IMR-90 (cell line): ENCODE measurements around the gene SART1. TPM values are rescaled to one million over a fixed set of nuclear protein-coding genes. Genes with fewer than 3 reads are reported as not detected.

Experiments used
- ATAC-seq: fragments of 200-7000 bp; cut with Tn5 transposase; 2 replicates; pipeline ENCODE4 v1.9.1; 2020; ENCODE audit warnings: low read depth, mild to moderate bottlenecking, moderate library complexity
- BruUV-seq: library from RNA; stranded (reverse); fragments of 400-500 nt; replicated peaks from 2 replicates; lab custom pipeline; 2021; lab: Mats Ljungman, UMichigan
- CTCF ChIA-PET: fragments of 300-600 bp; formaldehyde crosslinking; extraction: SDS; loops from one replicate; lab custom pipeline; 2021; ENCODE audit warnings: antibody characterized with exemption; lab: Yijun Ruan, JAX
- POLR2A ChIA-PET: fragments of 300-600 bp; sonication (Branson Sonifier 250); formaldehyde crosslinking; loops from one replicate; lab custom pipeline; 2022; ENCODE audit warnings: antibody characterized with exemption; ENCODE audit not compliant: unreplicated experiment; lab: Charles Lee
- DNase-seq: peaks from one replicate; pipeline ENCODE4 v3.0.0; 2013
- H2AFZ ChIP-seq: replicated peaks from 2 replicates; pipeline ENCODE3; 2013; ENCODE audit warnings: low read length, mild to moderate bottlenecking; ENCODE audit not compliant: poor library complexity
- H2AK5ac ChIP-seq: 2 replicates; pipeline ENCODE4 v1.6.1; 2013; ENCODE audit warnings: low read depth, low read length, inconsistent platforms
- H2AK9ac ChIP-seq: replicated peaks from 2 replicates; pipeline ENCODE3; 2013; ENCODE audit warnings: mild to moderate bottlenecking, low read depth, low read length, moderate library complexity; ENCODE audit not compliant: poor library complexity
- H2BK120ac ChIP-seq: 2 replicates; pipeline ENCODE4 v1.6.1; 2013; ENCODE audit warnings: low read depth, low read length, inconsistent platforms
- H2BK15ac ChIP-seq: 3 replicates; pipeline ENCODE4 v1.6.1; 2013; ENCODE audit warnings: low read depth, low read length, inconsistent platforms
- H2BK20ac ChIP-seq: 2 replicates; pipeline ENCODE4 v1.6.1; 2013; ENCODE audit warnings: low read depth, mild to moderate bottlenecking, inconsistent platforms, low read length, moderate library complexity
- H2BK5ac ChIP-seq: 2 replicates; pipeline ENCODE4 v1.6.1; 2013; ENCODE audit warnings: mild to moderate bottlenecking, low read depth, low read length, inconsistent platforms; ENCODE audit not compliant: poor library complexity, severe bottlenecking
- H3K14ac ChIP-seq: replicated peaks from 2 replicates; pipeline ENCODE4 v1.6.1; 2013; ENCODE audit warnings: low read depth, low read length, inconsistent platforms
- H3K18ac ChIP-seq: 2 replicates; pipeline ENCODE4 v1.6.1; 2013; ENCODE audit warnings: low read depth, low read length, control low read depth
- H3K23ac ChIP-seq: 2 replicates; pipeline ENCODE4 v1.6.1; 2013; ENCODE audit warnings: low read depth, low read length, inconsistent platforms
- H3K27ac ChIP-seq: 2 replicates; pipeline ENCODE4 v1.5.1; 2013; ENCODE audit warnings: mild to moderate bottlenecking, control low read depth, low read length; ENCODE audit not compliant: insufficient read depth
- H3K27me3 ChIP-seq: 2 replicates; pipeline ENCODE4 v1.6.1; 2013; ENCODE audit warnings: low read length; ENCODE audit not compliant: control insufficient read depth, insufficient read depth
- H3K36me3 ChIP-seq: 2 replicates; pipeline ENCODE4 v1.6.1; 2013; ENCODE audit warnings: low read length, mixed read lengths; ENCODE audit not compliant: control insufficient read depth, insufficient read depth
- H3K4ac ChIP-seq: 2 replicates; pipeline ENCODE4 v1.6.1; 2013; ENCODE audit warnings: low read depth, low read length, inconsistent platforms
- H3K4me1 ChIP-seq: 2 replicates; pipeline ENCODE4 v1.6.1; 2013; ENCODE audit warnings: low read length, mixed read lengths; ENCODE audit not compliant: control insufficient read depth, insufficient read depth
- H3K4me2 ChIP-seq: 2 replicates; pipeline ENCODE4 v1.6.1; 2013; ENCODE audit warnings: low read depth, mild to moderate bottlenecking, control low read depth, low read length, moderate library complexity
- H3K4me3 ChIP-seq: 2 replicates; pipeline ENCODE4 v1.5.1; 2013; ENCODE audit warnings: low read depth, mild to moderate bottlenecking, control low read depth, low read length, moderate library complexity; ENCODE audit not compliant: insufficient read depth
- H3K56ac ChIP-seq: 2 replicates; pipeline ENCODE4 v1.6.1; 2013; ENCODE audit warnings: low read length, inconsistent platforms; ENCODE audit not compliant: insufficient read depth; ENCODE audit errors: extremely low read depth
- H3K79me1 ChIP-seq, 2 experiments: 2 replicates each; pipeline ENCODE4 v1.6.1; 2013; ENCODE audit warnings: low read length in 2 of 2, inconsistent platforms in 1 of 2, low read depth in 1 of 2
- H3K9ac ChIP-seq: 2 replicates; pipeline ENCODE4 v1.6.1; 2013; ENCODE audit warnings: low read depth, low read length, control low read depth
- H3K9me1 ChIP-seq: 2 replicates; pipeline ENCODE4 v1.6.1; 2013; ENCODE audit warnings: low read length, inconsistent platforms; ENCODE audit not compliant: insufficient read depth
- H3K9me3 ChIP-seq: 2 replicates; pipeline ENCODE4 v1.6.1; 2013; ENCODE audit warnings: low read length; ENCODE audit not compliant: control insufficient read depth, insufficient read depth
- H4K20me1 ChIP-seq: 2 replicates; pipeline ENCODE4 v1.6.1; 2013; ENCODE audit warnings: low read length, inconsistent platforms; ENCODE audit not compliant: insufficient read depth
- H4K5ac ChIP-seq: 2 replicates; pipeline ENCODE4 v1.6.1; 2013; ENCODE audit warnings: mild to moderate bottlenecking, low read depth, low read length, control low read depth
- H4K8ac ChIP-seq, 2 experiments: 2 replicates each; pipeline ENCODE4 v1.6.1; 2013; ENCODE audit warnings: low read depth in 2 of 2, low read length in 2 of 2, control low read depth in 1 of 2, inconsistent platforms in 1 of 2
- H4K91ac ChIP-seq: 2 replicates; pipeline ENCODE4 v1.6.1; 2013; ENCODE audit warnings: low read depth, low read length, inconsistent platforms; ENCODE audit not compliant: insufficient read depth
- BHLHE40 ChIP-seq: fragments of 150-350 bp; IDR thresholded peaks from 2 replicates; pipeline ENCODE4 v1.6.1; 2016; ENCODE audit warnings: mild to moderate bottlenecking, low read depth, low read length
- CEBPB ChIP-seq: IDR thresholded peaks from 2 replicates; pipeline ENCODE4 v1.6.1; 2012; ENCODE audit warnings: low read depth, low read length, improper control_type of control experiment
- CHD1 ChIP-seq: IDR thresholded peaks from 2 replicates; pipeline ENCODE4 v1.6.1; 2012; ENCODE audit warnings: low read depth, low read length, improper control_type of control experiment
- FOS ChIP-seq: fragments of 150-350 bp; IDR thresholded peaks from 2 replicates; pipeline ENCODE4 v1.6.1; 2016; ENCODE audit warnings: low read depth, low read length
- MAFK ChIP-seq: IDR thresholded peaks from 2 replicates; pipeline ENCODE4 v1.6.1; 2012; ENCODE audit warnings: low read depth, low read length, improper control_type of control experiment
- MAZ ChIP-seq: IDR thresholded peaks from 2 replicates; pipeline ENCODE4 v1.6.1; 2012; ENCODE audit warnings: low read depth, mild to moderate bottlenecking, low read length, improper control_type of control experiment, moderate library complexity, borderline replicate concordance
- MXI1 ChIP-seq: IDR thresholded peaks from 2 replicates; pipeline ENCODE4 v1.6.1; 2012; ENCODE audit warnings: low read depth, mild to moderate bottlenecking, low read length, moderate library complexity, borderline replicate concordance
- NFE2L2 ChIP-seq: fragments of 150-350 bp; IDR thresholded peaks from 2 replicates; pipeline ENCODE4 v1.6.1; 2016; ENCODE audit warnings: low read depth, mild to moderate bottlenecking, low read length
- POLR2A ChIP-seq: IDR thresholded peaks from 2 replicates; pipeline ENCODE4 v1.6.1; 2012; ENCODE audit warnings: mild to moderate bottlenecking, low read depth, low read length
- RAD21 ChIP-seq: IDR thresholded peaks from 2 replicates; pipeline ENCODE4 v1.6.1; 2012; ENCODE audit warnings: low read length, improper control_type of control experiment
- RCOR1 ChIP-seq: IDR thresholded peaks from 2 replicates; pipeline ENCODE4 v1.6.1; 2012; ENCODE audit warnings: mild to moderate bottlenecking, low read length, improper control_type of control experiment; ENCODE audit not compliant: insufficient replicate concordance
- SMC3 ChIP-seq: fragments of 150-350 bp; IDR thresholded peaks from 2 replicates; pipeline ENCODE4 v1.6.1; 2016; ENCODE audit warnings: low read depth, mild to moderate bottlenecking, antibody characterized with exemption, low read length, moderate library complexity
- WGBS, 2 experiments: methylation state at CpG; one replicate each; pipeline versions ENCODE4 v1.1.5 to v1.1.7; 2013; ENCODE audit warnings: missing lambda C conversion rate in 2 of 2; ENCODE audit not compliant: insufficient read length in 1 of 2; ENCODE audit errors: extremely low coverage in 2 of 2; 5-methylcytosine and 5-hydroxymethylcytosine counted together
- dilution Hi-C: fragments of 300-500 bp; cut with HindIII; formaldehyde crosslinking; loops from one replicate; pipeline ENCODE4 v1.14.3; 2018; ENCODE audit warnings: low sequenced_read_pairs; ENCODE audit not compliant: unreplicated experiment
- in situ Hi-C: fragments of 300-500 bp; cut with MboI; formaldehyde crosslinking; loops from 3 replicates; pipeline ENCODE4 v1.14.3; 2019; ENCODE audit warnings: low sequenced_read_pairs, inconsistent platforms, mixed read lengths
- intact Hi-C: fragments of 100-400 bp; cut with micrococcal nuclease; formaldehyde crosslinking; loops from 2 replicates; pipeline ENCODE4 v1.10.0; 2022
- polyA plus RNA-seq, 3 experiments: library from polyadenylated mRNA; depleted of rRNA; stranded (reverse); fragments of >200 nt; gene quantifications; 2 replicates each; pipeline ENCODE4 v1.2.3, GENCODE V29; 2012; ENCODE audit warnings: low replicate concordance in 1 of 3
- total RNA-seq: library from RNA; depleted of rRNA; stranded (reverse); fragments of >200 nt; gene quantifications from 2 replicates; pipeline ENCODE4 v1.2.3, GENCODE V29; 2012
- TF ChIP-seq, protein P1 (sequence below): fragments of 150-350 bp; IDR thresholded peaks from 2 replicates; pipeline ENCODE4 v1.6.1; 2017; ENCODE audit warnings: mild to moderate bottlenecking, antibody characterized with exemption, low read length, low read depth
- TF ChIP-seq, protein P2 (sequence below): fragments of 150-350 bp; IDR thresholded peaks from 2 replicates; pipeline ENCODE4 v1.6.1; 2016; ENCODE audit warnings: low read depth, mild to moderate bottlenecking, low read length, moderate library complexity, borderline replicate concordance

SART1 gene
- total and polyA plus RNA-seq, 2 of the 4 experiments (the other 2 are of a cell fraction) = 25.5 to 43.5 TPM

DNA sequence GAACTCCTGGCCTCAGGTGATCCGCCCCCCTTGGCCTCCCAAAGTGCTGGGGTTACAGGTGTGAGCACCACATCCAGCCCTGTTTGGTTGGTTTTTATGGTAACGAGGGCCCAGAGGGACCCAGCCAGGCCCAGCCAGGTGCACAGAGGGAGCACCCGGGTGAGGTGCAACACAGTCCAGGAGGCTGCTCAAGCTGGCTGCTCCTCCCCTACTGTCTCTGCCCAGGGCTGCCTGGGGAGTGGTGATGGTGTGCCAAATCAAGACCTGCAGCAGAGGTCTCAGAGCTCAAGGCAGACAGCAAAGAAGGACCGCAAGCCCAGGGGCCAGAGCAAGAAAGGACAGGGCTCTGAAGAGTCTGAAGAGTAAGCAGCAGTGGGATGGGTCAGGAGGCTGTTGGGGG, 14.9 kb upstream of the SART1 start:
- CTCF ChIA-PET = no interaction called here
- H3K18ac ChIP-seq = no peak overlapping the region
- H3K9ac ChIP-seq = no peak overlapping the region
- dilution Hi-C loops = no loop called here
- no peak overlapping the region for H2BK15ac ChIP-seq
- no peak overlapping the region for H3K4me3 ChIP-seq
- H2AK5ac ChIP-seq = no peak overlapping the region
- H3K4me1 ChIP-seq = peaks cover 1% of the 10 kb centered on the region
- intact Hi-C loops = no loop called here
- TF ChIP-seq, protein P1, sequence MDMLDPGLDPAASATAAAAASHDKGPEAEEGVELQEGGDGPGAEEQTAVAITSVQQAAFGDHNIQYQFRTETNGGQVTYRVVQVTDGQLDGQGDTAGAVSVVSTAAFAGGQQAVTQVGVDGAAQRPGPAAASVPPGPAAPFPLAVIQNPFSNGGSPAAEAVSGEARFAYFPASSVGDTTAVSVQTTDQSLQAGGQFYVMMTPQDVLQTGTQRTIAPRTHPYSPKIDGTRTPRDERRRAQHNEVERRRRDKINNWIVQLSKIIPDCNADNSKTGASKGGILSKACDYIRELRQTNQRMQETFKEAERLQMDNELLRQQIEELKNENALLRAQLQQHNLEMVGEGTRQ = no peak
- TF ChIP-seq RCOR1 = no peak
- no peak for TF ChIP-seq CHD1
- TF ChIP-seq MAZ = no peak
- no peak for TF ChIP-seq MAFK
- no peak for TF ChIP-seq BHLHE40
- TF ChIP-seq SMC3 = no peak
- no peak for TF ChIP-seq MXI1
- no peak for TF ChIP-seq FOS
- TF ChIP-seq NFE2L2 = no peak
- TF ChIP-seq POLR2A = no peak
- TF ChIP-seq CEBPB = no peak
- TF ChIP-seq, protein P2, sequence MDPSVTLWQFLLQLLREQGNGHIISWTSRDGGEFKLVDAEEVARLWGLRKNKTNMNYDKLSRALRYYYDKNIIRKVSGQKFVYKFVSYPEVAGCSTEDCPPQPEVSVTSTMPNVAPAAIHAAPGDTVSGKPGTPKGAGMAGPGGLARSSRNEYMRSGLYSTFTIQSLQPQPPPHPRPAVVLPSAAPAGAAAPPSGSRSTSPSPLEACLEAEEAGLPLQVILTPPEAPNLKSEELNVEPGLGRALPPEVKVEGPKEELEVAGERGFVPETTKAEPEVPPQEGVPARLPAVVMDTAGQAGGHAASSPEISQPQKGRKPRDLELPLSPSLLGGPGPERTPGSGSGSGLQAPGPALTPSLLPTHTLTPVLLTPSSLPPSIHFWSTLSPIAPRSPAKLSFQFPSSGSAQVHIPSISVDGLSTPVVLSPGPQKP = no peak
- TF ChIP-seq RAD21 = no peak
- no peak overlapping the region for H4K91ac ChIP-seq
- H3K27me3 ChIP-seq = peaks cover 3% of the 10 kb centered on the region; the same call in 1 of the 2 replicates
- no peak overlapping the region for H3K4me2 ChIP-seq
- BruUV-seq = no TSS peak
- no peaks in the 10 kb centered on the region for H3K9me3 ChIP-seq
- H2AFZ ChIP-seq = peak overlapping the region; percentile 14
- H2BK5ac ChIP-seq = no peak overlapping the region
- no peak overlapping the region for H3K4ac ChIP-seq
- no peak overlapping the region for H3K23ac ChIP-seq
- ATAC-seq (no peak), DNase-seq (no peak)
- H2BK20ac ChIP-seq = no peak overlapping the region
- no peaks in the 10 kb centered on the region for H3K36me3 ChIP-seq
- H4K8ac ChIP-seq = no peak overlapping the region
- in situ Hi-C loops = no loop called here
- H2BK120ac ChIP-seq = no peak overlapping the region
- H4K5ac ChIP-seq = no peak overlapping the region
- WGBS, 2 experiments = 82% methylated on average over 2 of the region's 4 CpGs; no CpG with 5 or more reads in 1 of the 2 experiments
- H3K27ac ChIP-seq = no peak overlapping the region
- no peaks in the 10 kb centered on the region for H4K20me1 ChIP-seq
- peaks cover 0 to 10% of the 10 kb centered on the region in 2 experiments; a peak in 2 of 4 replicates for H3K79me1 ChIP-seq
- POLR2A ChIA-PET = no interaction called here
- no peak overlapping the region for H3K14ac ChIP-seq
- no peak overlapping the region for H2AK9ac ChIP-seq
- no peak overlapping the region for H3K56ac ChIP-seq
- peaks cover 8% of the 10 kb centered on the region for H3K9me1 ChIP-seq
